CD4-positive, alpha-beta T cell treated with Interleukin-15 for 1 hour (primary cell): ENCODE measurements around the gene APIP.

Source experiments
- DNase-seq: peaks from one replicate; pipeline ENCODE4 v3.0.0-alpha.2; 2020

APIP gene

DNA sequence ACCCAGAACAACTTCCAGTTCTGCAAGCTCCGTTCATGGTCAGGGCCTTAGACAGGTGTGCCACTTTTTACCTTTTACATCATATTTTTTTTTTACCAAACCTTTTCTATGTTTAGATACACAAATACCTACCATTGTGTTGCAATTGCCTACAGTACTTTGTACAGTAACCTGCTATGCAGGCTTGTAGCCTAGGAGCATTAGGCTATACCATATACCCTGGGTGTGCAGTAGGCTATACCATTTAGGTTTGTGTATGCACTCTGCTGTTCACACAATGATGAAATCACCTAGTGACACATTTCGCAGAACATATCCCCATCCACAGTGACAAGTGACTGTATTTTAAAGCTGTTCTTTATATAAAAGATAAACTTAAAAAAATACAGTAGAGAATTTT lies 29.6 kb downstream of the APIP start:
- DNase-seq = no peak

DNA sequence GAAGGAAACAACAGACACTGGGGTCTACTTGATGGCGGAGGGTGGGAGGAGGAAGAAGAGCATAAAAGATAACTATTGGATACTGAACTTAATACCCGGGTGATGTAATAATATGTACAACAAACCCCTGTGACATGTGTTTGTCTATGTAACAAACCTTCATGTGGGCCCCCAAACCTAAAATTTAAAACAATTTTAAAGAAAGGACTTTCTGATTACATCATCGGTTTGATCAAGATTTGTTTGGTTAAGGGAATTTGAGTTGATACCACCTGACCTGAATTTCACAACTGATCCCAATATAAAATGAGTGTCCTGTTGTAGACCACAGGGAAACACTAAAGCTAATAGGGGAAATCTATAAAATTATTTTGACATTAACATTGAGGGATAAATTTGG lies 34.3 kb downstream of the APIP start:
- no peak for DNase-seq

DNA sequence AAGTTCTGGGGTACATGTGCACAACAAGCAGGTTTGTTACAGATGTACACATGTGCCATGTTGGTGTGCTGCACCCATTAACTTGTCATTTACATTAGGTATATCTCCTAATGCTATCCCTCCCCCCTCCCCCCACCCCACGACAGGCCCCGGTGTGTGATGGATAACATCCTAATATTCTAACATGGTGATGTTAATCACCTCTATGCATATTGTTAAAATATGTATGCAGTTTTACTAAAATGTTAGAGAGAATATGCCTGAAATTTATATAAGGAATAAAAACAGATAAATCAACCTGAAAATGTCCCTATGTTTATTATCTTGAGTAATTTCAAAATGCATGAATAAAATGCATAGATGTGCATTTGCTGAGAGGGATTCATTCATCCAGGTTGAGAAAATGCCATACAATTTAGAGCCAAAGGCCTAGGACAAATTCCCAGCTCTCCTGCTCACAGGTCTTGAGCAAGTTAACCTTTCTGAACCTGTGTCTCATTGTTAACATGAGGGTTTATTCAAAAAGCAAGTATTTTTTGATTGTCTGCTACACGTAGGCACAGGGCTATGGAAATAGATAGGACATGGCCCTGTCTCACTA lies 38.7 kb downstream of the APIP start:
- DNase-seq = no peak

DNA sequence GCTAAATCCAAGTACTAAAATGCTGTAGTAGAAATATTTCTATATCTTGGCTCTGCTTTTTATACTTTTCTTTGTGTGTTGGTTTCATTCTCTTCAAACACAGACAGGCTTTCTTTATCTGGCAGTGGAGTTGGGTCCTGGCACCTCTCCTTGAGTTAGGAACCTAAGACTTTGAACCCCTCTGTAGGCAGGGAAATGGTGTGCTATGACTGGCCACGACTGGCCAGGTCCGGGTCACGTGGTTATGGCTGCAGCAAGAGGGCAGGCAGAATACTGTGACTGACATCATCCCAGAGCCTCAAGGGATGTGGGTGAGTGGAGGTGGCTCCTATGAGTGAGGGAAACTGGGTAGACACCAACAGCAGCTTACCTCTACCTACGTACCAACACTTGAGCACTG lies 42.0 kb downstream of the APIP start:
- DNase-seq = no peak

DNA sequence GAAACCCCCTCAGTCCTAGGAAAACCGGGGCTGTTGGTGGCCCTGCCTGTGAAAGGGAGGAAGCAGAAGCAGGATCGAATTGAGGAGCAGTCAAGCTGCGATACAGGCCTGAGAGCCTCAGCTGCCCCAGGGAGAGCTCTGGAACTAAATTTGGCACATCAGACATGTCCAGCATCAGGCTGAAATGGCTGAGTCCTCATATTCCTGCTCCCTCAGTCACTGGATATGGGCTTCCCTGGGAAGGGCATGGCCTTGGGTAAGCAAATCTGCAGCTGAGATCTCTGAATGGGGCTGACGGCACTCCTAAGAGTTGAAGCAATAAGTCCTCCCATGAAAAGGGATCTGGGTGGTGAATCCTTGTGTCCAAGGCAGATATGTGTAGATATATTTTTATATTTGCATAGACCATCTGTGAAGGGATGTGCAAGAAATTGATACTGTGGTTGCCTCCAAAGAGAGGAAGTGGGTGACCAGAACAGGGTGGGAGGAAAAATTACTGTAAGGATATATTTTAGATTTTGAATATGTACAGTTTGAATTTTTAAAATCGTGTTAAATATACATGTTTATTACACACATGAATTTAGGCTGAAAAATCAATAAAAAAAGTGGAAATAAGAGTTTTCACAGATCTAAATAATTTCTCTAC lies 45.5 kb downstream of the APIP start:
- DNase-seq = no peak

DNA sequence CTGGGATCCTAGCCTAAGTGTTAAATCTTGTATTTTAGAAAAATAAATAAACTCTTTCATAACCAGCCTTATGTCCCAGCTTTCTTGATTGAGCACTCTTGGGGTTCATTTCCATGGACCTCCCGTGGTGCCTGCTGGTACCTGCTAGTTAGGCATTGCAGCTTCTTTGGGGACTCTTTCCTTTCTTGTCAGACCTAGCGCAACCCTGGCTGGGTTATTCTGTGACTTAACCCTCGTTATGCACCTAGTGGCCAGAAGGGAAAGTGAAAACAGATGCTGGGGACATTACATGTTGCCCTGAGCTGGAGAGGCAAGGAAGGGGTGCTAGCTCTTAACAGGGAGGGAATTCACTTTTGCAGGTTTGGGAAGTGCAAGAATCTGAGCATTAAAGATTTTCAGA lies 46.8 kb downstream of the APIP start:
- no peak for DNase-seq

DNA sequence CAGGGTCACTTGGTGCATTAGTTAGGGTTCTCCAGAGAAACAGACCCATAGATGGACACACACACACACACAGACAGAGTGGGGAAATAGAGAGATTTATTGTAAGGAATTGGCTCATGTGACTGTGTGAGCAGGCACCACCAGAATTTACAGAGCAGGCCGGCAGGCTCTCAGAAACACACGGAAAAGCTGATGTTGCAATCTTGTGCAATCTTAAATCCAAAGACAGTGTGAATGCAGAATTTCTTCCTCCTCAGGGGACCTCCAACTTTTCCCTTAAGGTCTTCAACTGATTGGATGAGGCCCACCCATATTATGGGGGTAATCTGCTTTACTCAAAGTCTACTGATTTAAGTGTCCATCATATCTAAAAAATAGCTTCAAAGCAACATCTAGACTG lies 49.8 kb downstream of the APIP start:
- DNase-seq = no peak

DNA sequence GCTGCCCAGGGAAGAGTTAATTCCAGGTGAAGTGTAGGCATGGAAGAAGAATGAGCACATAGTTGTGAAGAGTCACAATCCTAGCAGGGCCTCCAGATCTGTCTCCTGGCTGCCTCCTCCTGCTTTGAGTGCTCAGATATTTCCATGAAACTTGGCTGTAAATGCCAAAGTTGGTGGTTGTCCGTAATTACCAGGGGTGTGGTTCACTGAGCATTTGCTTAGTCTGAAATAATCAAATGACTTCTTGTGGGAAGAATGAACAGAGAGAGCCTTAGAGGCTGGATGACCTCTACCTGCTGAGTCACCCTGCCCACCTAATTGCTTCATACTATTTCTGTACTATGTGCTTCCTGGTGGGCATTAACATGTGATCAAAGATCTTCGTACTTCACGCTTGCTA lies 50.9 kb downstream of the APIP start:
- no peak for DNase-seq

DNA sequence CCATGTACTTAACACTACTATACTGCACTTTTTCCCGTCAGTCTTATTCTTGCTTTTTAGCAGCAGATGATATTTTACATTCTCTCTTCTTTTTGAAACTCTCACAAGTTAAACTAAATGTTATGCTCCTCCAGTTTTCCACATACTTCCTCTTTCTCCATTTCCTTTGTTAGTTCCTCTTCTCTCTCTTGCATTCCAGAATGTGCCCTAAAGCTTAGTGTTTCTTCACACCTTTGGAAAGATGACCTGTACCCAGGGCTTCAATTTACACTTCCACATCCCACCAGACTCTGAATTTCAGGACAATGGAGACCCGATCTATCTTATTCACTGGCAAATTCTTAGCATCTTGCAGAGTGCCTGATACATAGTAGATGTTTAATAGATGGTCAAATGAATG lies 51.8 kb downstream of the APIP start:
- no peak for DNase-seq

DNA sequence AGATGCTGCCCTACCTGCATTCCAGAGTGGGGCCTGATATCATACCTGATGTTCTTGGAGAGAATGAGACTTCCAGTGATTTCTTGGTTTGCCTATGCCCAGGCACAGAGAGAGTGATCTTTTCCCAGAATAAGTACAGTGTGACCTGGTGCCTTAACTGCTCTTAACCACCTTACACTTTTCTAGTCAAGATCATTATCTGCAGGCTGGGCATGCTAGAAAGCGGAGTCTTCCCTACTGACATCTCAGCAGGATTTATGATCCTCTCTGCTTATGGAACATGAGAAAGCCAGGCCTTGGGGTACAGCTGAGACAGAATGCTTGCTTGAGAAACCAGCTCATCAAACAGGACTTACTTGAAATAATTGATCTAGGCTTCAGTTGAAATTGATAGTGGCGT lies 53.1 kb downstream of the APIP start:
- DNase-seq = no peak

DNA sequence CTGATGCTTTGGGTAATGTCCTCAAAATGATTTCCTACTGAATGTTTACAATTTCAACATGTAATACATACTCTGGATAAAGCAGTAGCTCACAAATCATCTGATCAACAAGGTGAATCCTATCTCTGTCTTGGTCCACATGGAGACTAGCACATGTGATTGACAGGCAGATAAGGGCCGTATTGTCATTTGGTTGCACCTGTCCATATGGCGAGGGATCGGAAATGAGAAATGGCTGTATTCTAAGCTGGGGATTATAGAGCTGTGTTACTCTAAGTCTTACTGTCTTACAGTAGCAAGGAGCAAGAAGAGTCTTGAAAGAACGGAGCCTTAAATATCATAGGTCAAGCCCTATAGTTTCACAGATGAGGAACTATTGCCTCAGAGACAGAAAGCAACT lies 55.7 kb downstream of the APIP start:
- no peak for DNase-seq

DNA sequence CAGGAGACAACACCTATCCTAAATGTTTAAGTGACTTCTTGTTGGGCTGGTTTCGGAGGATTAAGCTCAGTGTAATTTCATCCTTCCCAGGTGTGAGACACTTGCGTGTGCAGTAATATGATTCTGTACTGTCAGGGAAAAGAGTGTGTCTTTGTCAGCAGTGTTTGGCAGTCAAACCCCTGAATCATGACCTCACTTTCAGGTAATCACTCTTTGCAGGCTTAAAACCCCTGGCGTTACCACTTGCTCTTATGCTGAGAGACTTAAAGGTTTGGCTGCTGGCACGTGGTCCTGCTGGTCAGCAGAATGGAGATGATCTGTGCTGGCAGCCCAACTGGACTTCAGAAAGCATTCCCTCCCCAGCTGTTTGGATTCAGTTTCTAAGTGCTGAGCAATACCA lies 56.1 kb downstream of the APIP start:
- DNase-seq = no peak

DNA sequence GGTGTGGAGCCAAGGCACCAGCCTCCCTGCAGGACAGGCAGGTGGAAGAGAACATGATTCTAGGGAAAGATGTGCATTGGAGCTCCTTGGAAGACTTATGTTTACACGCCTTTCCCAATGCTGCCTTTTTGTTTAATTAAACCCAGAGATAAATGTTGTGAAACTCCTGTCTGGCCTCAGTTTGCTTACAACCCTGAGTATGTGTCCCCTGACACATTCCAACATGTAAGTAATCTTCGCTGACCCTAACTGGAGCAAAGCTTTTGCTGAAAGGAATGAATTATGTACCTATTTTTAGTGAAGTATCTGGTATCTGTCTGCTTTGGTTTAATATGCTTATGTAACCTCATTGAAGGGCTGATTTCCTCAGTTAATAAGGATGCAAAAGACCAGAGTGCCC lies 56.7 kb downstream of the APIP start:
- no peak for DNase-seq

DNA sequence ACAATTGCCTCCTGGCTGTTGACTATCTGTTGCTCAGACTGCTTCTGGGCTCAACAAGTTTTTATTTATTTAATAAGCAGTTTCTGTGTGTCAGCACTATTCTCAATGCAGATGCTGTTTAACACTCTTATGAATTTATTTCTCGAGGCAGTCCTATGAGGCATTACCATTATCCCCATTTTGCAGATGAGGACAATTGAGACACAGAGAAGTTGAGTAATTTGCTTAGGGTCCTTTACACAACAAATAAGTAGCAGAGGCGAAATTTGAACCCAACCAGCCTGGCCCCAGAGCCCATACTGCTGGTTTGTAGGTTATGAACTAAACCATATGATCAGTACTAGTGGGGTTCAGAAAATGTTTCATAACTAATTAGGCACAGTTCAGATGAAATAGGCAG lies 58.7 kb downstream of the APIP start:
- no peak for DNase-seq

DNA sequence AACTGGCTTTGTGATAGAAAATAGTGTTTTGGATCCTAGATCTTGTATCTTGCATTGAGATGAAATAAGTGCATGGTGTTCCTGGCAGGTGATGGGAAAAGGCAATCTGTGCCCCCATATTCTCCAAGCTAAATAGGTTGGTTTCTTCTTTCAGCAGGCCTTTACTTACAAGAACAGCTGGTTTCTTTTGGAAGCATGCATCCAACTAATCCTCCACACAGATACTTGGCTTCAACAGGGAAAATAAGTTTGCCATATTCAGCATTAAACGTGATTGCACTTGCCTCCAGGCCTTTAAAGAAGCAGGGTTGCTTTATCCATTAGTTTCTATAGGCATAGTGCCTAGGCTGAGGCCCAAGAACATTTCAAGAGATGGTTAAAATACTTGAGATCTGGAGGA lies 59.9 kb downstream of the APIP start:
- no peak for DNase-seq

DNA sequence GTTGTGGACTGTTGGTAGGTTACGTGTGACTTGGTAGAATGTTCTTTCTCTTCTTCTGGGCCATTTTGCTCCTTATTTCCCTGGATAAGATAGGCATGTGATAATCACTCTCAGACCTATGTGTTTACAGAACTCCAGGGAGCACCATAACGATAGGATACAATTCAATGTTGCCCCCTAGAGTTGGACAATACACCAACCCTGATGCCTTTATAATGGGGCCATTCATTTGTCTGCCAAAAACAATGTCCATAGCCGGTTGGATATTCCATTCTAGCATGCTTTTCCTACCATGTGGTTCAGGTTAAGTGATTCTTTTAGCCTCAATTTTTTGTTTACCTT lies 60.5 kb downstream of the APIP start:
- DNase-seq = no peak

DNA sequence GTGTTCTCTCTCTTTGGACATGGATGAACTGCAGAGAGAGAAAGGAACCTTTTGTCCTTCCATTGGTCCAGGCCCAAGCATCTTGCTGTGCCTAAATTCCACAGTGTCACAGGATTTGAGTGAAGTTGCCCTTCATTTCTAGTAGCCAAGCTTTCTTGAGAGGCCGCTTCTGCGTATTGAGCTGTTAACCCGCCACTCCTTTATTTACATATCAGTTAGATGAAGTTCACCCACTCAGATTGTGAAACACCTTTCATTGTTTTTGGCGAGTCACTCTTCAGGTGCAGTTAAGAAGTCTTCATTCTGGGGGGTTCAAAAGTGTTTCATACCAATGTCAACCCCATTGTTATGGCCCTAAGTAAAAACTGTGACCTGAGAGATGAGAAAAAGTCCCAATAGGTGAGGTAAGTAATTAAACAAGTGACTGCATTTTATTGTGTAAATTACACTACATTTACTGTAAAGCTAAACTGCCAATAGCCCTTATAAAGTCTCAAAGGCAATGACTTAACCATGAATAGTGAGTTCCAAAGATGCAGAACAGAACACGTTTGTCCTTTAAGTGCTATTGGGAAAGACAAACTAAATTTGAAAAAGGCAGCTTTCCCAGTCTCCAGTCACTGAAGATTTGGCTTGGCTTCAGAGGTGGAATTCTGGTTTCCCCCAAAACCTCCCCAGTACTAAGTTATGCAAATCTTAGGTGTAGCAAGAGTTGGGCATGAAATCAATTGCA lies 61.0 kb downstream of the APIP start:
- no peak for DNase-seq

DNA sequence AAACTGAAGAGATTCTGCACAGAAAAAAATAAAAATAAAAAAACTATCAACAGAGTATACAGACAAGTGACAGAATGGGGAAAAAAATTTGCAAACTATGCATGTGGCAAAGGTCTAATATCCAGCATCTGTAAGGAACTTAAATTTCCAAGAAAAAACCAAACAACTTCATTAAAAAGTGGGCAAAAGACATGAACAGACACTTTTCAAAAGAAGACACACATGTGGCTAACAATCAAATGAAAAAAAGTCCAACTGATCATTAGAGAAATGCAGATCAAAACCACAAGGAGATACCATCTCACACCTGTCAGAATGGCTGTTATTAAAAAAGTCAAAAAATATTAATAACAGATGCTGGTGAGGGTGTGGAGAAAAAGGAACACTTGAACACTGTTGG lies 64.3 kb downstream of the APIP start:
- no peak for DNase-seq

DNA sequence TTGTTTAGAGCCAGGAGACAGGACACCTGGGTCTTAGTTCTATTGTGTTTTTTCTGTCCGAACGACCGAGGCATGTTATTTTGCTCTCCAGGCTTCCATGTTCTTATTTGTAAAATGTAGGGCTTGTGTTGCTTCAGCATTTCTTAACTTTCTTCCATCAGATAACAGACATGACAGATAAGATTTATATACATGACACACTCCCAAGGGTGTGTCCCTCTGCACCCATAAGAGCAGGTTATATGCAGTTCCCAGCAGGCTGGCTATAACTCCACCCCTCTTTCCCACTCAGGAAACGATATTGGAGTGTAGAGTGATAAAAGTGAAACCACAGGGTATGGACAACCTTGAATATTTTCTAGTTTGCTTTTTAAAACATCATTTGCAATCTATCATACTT lies 65.8 kb downstream of the APIP start:
- DNase-seq = no peak

DNA sequence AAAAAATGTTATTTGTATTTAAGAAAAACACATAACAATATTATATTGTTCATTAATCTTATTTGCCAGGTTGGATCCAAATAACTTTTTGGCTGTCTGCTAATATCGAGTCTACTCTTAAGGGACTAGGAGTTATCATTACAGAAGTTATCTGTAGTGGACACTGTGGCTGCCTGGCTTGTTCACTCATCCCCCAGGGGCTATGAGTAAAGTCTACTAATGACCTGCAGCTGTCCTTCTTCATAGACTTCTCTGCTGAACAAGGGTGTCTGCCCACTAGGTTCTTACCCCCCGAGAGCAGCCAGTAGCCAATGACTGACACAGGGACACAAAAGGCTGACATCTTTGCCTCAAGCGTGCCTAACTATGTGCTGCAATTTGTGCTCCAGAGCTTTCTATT lies 69.7 kb downstream of the APIP start:
- no peak for DNase-seq

DNA sequence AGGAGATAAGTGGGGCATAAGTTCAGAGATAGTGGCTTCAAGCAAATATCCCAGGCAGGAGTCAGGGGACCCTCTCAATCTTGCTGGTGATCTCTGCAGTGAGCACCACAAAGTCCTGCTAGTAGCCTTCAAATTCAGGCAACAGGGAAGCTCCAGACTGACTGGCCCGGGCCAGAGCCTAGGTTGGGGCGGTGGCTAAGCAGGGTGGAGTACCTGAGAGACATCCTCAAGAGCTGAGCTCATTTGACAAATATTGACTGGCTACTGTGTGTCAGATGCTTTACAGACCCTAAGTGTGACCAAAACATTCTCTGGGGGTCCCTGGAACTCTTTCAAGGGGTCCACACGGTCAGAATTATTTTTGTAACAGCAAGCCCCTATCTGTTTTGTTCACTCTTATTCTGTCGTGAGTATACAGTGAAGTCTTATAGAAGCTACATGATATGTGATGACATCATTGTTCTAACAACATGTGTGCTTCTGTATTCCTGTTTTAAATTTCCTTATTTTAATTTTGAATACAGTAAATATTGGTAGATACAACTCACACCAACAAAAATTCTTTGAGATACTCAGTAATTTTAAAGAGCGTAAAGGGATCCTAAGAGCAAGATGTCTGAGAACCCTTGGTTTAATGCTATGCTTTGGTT lies 71.6 kb downstream of the APIP start:
- DNase-seq = no peak

DNA sequence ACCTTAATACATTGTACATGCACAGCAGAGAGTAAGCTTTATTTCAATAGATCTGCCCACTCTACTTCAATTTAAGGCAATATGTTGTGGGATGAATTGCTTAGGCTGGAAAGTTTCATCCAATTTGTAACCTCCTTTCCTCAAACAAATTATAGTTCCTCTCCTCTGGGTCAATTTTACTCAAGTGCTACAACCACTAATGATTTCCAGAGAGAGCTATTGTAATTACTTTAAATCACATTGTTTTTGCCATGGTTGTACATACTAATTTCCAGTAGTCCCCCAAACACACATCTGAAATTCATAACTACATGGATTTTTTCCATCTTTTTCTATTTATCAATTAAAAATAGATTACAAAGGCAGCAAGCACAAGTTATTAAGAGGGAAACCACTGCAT lies 72.9 kb downstream of the APIP start:
- DNase-seq = no peak

DNA sequence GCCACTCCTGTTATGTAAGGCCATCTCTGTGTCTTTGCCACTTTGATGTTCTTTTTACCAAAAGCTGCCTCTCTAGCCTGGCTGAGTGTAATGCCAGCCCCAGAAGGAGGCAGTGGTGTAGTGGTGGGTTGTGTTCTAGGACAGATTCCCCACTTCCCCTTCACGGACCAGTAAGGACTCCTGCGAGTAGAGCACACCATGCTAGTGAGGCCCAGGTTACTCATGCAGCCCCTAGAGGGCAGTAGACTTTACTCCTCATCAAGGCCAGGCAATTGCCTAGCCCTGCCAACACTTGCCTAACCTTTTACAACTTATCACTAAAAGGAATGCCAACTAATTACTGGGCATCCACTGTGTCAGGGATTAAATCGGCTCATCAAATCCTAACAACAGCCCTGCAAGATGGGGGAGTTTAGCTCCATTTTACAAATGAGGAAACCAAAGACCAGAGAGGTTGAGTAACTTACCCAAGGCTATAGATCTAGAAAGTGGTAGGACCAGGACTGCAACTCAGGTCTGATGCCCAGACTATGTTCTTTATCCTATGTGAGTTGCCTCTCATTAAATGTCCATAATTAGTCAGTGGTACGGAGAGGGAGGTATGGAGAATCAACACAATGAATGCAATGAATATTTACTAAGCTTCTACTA lies 75.3 kb downstream of the APIP start:
- DNase-seq = peak; percentile 52

DNA sequence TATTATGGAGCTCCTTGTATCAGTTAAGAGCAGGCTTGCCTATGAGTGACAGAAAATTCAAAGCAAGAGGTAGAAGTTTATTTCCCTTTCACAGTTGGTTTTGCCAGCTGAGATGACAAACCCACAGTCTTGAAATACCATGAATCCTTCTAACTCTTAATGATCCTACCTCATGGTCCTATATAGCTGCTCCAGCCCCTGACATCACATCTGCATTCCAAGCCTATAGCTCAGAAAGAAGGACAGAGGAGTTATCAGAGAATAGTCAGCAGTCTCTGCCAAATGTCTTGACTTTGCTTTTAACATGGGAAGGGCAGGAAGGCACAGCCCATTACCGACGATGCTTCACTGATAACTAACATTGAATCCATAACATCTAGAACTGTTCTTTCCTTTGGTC lies 76.2 kb downstream of the APIP start:
- no peak for DNase-seq
